ENCODE results near the gene LIFR.

DNA sequence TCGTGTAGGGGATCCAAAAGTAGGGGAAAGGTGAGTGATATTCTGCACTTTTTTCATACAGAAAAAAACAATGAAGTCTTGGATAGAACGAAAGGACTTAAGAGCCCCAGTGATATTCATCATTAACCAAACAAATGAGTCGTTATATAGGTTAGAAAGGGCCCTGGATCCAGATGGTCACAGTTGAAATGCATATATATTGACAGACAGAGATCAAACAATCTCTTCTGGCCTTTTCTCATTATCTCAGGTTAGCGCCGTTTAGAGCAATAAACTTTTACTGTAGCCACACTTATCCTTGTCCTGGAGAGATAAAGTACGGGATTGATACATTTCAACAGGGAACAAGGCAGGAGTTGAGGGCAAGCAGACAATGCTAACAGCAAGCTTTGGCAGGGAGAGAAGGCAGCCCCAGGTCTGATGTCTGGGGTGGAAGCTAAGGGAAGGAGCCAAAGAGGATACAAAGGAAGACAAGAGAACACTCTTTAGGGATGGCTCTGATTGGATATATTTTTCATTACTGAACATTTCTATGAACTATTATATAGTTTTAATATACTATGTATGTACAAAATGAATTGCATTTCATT, 77.0 kb downstream of the LIFR start:
- TF ChIP-seq, protein P1, sequence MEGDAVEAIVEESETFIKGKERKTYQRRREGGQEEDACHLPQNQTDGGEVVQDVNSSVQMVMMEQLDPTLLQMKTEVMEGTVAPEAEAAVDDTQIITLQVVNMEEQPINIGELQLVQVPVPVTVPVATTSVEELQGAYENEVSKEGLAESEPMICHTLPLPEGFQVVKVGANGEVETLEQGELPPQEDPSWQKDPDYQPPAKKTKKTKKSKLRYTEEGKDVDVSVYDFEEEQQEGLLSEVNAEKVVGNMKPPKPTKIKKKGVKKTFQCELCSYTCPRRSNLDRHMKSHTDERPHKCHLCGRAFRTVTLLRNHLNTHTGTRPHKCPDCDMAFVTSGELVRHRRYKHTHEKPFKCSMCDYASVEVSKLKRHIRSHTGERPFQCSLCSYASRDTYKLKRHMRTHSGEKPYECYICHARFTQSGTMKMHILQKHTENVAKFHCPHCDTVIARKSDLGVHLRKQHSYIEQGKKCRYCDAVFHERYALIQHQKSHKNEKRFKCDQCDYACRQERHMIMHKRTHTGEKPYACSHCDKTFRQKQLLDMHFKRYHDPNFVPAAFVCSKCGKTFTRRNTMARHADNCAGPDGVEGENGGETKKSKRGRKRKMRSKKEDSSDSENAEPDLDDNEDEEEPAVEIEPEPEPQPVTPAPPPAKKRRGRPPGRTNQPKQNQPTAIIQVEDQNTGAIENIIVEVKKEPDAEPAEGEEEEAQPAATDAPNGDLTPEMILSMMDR (IDR thresholded peaks at IDR 0.05 in 8 of 11, conservative IDR thresholded peaks at IDR 0.05 in 3 of 11), result no peak
- TF ChIP-seq POLR2A (IDR thresholded peaks at IDR 0.05) (no peak), POLR2AphosphoS5 (IDR thresholded peaks at IDR 0.05) (no peak)
